ENCODE measurements around the gene A4GALT. TPM values are rescaled to one million over a fixed set of nuclear protein-coding genes. Genes with fewer than 3 reads are reported as not detected.
A peak's percentile ranks its signal among the peaks of the same experiment; 100 is the strongest.
"Not testable (repeated sequence)": the region's sequence is repeated elsewhere in the genome, so short reads cannot be mapped to it uniquely, and the experiment has no call there.

A4GALT gene
- total RNA-seq, 2 donors from 2014 or later = 3.1 to 6.9 TPM

DNA sequence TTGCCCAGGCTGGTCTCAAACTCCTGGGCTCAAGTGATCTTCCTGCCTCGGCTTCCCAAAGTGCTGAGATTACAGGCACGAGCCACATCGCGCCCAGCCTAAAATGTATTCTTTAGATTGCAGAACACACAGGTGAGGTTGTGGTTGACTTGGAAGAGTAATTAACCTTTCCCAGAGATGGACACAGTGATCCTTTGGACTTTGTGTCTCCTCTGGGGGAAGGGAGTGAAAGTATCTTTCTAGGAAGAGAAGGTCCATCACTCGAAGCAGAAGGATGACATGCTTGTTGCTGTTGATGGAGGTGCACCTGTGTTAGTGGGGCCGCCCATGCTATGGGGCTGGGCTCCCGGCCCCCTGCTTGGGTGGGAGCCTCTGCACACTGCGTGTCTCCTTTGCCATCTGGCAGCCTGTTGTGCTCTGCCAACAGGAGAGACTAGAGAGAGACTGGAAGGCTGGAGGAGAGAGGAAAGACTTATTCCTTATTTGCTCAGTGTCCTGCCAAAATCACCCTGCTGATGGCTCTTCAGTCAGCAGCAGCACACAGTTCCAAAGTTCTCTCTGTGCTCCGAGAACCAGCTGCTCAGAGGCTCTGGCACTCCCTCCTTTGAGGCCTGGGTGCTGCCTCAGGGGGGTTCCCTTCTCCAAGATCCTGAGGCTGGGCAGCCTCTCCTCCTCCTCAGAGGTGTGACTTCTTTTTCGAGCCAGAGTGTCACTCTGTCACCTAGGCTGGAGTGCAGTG lies 38.4 kb downstream of the A4GALT start:
- intact Hi-C loops (cut with DNase I) = no loop called here
- ATAC-seq (no peak), DNase-seq (no peak)
- no peak for TF ChIP-seq POLR2A (IDR thresholded peaks at IDR 0.05)
- TF ChIP-seq, protein P1, sequence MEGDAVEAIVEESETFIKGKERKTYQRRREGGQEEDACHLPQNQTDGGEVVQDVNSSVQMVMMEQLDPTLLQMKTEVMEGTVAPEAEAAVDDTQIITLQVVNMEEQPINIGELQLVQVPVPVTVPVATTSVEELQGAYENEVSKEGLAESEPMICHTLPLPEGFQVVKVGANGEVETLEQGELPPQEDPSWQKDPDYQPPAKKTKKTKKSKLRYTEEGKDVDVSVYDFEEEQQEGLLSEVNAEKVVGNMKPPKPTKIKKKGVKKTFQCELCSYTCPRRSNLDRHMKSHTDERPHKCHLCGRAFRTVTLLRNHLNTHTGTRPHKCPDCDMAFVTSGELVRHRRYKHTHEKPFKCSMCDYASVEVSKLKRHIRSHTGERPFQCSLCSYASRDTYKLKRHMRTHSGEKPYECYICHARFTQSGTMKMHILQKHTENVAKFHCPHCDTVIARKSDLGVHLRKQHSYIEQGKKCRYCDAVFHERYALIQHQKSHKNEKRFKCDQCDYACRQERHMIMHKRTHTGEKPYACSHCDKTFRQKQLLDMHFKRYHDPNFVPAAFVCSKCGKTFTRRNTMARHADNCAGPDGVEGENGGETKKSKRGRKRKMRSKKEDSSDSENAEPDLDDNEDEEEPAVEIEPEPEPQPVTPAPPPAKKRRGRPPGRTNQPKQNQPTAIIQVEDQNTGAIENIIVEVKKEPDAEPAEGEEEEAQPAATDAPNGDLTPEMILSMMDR (IDR thresholded peaks at IDR 0.05) = no peak
- Histone ChIP-seq H3K27ac (no peak overlapping the region), H3K27me3 (no peaks in the 10 kb centered on the region), H3K9me3 (no peaks in the 10 kb centered on the region), H3K4me1 (peaks cover 10% of the 10 kb centered on the region), H3K4me3 (no peak overlapping the region), H3K36me3 (replicated peaks in 1 of 2; ENCODE audit: insufficient read depth in 1 of 2, low read depth in 2 of 2) (no peaks in the 10 kb centered on the region)
- 57 to 61% methylated on average over 6 to 10 of the region's 10 CpGs for whole genome bisulfite sequencing, 2 donors

GRCh38 chr22:42680648-42681047 lies 40.0 kb downstream of the A4GALT start:
- no peaks in the 10 kb centered on the region for H3K27me3 ChIP-seq
- no peaks in the 10 kb centered on the region for H3K9me3 ChIP-seq
- DNase-seq (peak in 1 of 4 donors; percentile 40), ATAC-seq (peak; percentile 49)
- peaks cover 11% of the 10 kb centered on the region for H3K4me1 ChIP-seq
- no peak overlapping the region for H3K4me3 ChIP-seq
- no peak overlapping the region for H3K27ac ChIP-seq
- TF ChIP-seq, protein P1 (IDR thresholded peaks at IDR 0.05) = no peak
- TF ChIP-seq POLR2A (IDR thresholded peaks at IDR 0.05) = no peak
- intact Hi-C loops (cut with DNase I) = no loop called here
- 79 to 83% methylated on average over 8 of the region's 8 CpGs for WGBS, 2 donors
- H3K36me3 ChIP-seq (replicated peaks in 1 of 2; ENCODE audit: insufficient read depth in 1 of 2, low read depth in 2 of 2) = no peaks in the 10 kb centered on the region

DNA sequence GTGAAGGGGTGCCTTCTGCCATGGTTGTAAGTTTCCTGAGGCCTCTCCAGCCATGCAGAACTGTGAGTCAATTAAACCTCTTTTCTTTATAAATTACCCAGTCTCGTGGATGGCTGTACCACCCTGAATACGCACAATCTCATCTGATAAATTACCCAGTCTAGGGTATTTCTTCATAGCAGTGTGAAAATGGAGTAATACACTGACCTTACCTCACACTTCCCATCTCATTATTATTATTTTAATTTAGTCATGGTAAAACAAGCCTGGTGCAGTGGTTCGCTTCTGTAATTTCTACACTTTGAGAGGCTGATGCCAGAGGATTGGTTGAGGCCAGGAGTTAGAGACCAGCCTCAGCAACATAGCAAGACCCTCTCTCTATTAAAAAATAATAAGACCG lies 41.0 kb downstream of the A4GALT start:
- ATAC-seq (no peak), DNase-seq (no peak)
- TF ChIP-seq POLR2A (IDR thresholded peaks at IDR 0.05) = no peak
- TF ChIP-seq, protein P1 (IDR thresholded peaks at IDR 0.05) = no peak
- Histone ChIP-seq H3K27ac (no peak overlapping the region), H3K4me1 (peaks cover 11% of the 10 kb centered on the region), H3K27me3 (no peaks in the 10 kb centered on the region), H3K4me3 (no peak overlapping the region), H3K9me3 (no peaks in the 10 kb centered on the region), H3K36me3 (replicated peaks in 1 of 2; ENCODE audit: insufficient read depth in 1 of 2, low read depth in 2 of 2) (no peaks in the 10 kb centered on the region)
- intact Hi-C loops (cut with DNase I) = no loop called here
- 80 to 82% methylated on average over 4 of the region's 4 CpGs for WGBS, 2 donors

GRCh38 chr22:42678894-42679293 lies 41.8 kb downstream of the A4GALT start:
- no peaks in the 10 kb centered on the region for H3K27me3 ChIP-seq
- TF ChIP-seq, protein P1 (IDR thresholded peaks at IDR 0.05) = no peak
- TF ChIP-seq POLR2A (IDR thresholded peaks at IDR 0.05) = no peak
- no peaks in the 10 kb centered on the region for H3K9me3 ChIP-seq
- DNase-seq (no peak), ATAC-seq (no peak)
- no peak overlapping the region for H3K27ac ChIP-seq
- WGBS, 2 donors = 93 to 100% methylated on average over 1 of the region's 1 CpG
- intact Hi-C loops (cut with DNase I) = no loop called here
- no peak overlapping the region for H3K4me3 ChIP-seq
- no peaks in the 10 kb centered on the region for H3K36me3 ChIP-seq (replicated peaks in 1 of 2; ENCODE audit: insufficient read depth in 1 of 2, low read depth in 2 of 2)
- peaks cover 14% of the 10 kb centered on the region for H3K4me1 ChIP-seq

- peaks cover 23% of the 10 kb centered on the region for H3K4me1 ChIP-seq
- ATAC-seq; H3K4me3 ChIP-seq; H3K27ac ChIP-seq; DNase-seq; intact Hi-C loops (cut with DNase I); H3K9me3 ChIP-seq; H3K27me3 ChIP-seq; H3K36me3 ChIP-seq (replicated peaks in 1 of 2; ENCODE audit: insufficient read depth in 1 of 2, low read depth in 2 of 2): not testable (repeated sequence)
- 79 to 81% methylated on average over 4 of the region's 4 CpGs for WGBS, 2 donors
Observed at GRCh38 chr22:42677936-42678335, 42.7 kb downstream of the A4GALT start.
